Esophagus squamous epithelium (tissue), 5 donors: ENCODE measurements around the gene SHISA5. TPM values are rescaled to one million over a fixed set of nuclear protein-coding genes. Genes with fewer than 3 reads are reported as not detected.

Source experiments
- DNase-seq: peaks from one replicate; lab custom pipeline; 2025; lab: John Stamatoyannopoulos, UW
- H3K27ac ChIP-seq, 4 donors: fragments of 200-600 bp; sonication (generic); one replicate each; pipeline ENCODE4 v1.5.1; 2016 to 2019; ENCODE audit warnings: mild to moderate bottlenecking in 1 of 4
- H3K27me3 ChIP-seq, 4 donors: fragments of 200-600 bp; sonication (generic); 1 replicate in 3 of 4; 2 replicates in 1 of 4; pipeline versions ENCODE4 v1.5.1 to v1.6.0; 2017 to 2021; ENCODE audit warnings: antibody characterized with exemption in 1 of 4
- H3K36me3 ChIP-seq, 3 donors: fragments of 200-600 bp; sonication (generic); one replicate each; pipeline ENCODE4 v1.5.1; 2016 to 2019
- H3K4me1 ChIP-seq, 3 donors: fragments of 200-600 bp; sonication (generic); one replicate each; pipeline ENCODE4 v1.5.1; 2017 to 2019
- H3K4me3 ChIP-seq, 4 donors: fragments of 200-600 bp; sonication (generic); 1 replicate in 3 of 4; 2 replicates in 1 of 4; pipeline ENCODE4 v1.5.1; 2016 to 2019; ENCODE audit warnings: mild to moderate bottlenecking in 2 of 4, moderate library complexity in 1 of 4
- H3K9me3 ChIP-seq, 3 donors: fragments of 200-600 bp; sonication (generic); one replicate each; pipeline ENCODE4 v1.5.1; 2016 to 2019
- CTCF ChIP-seq, 6 experiments: fragments of 450-650 bp in 4 of 6; fragments of 200-600 bp in 2 of 6; sonication (generic) in 2 of 6; IDR thresholded peaks; one replicate each; pipeline ENCODE4 v1.5.1; 2016 to 2019; ENCODE audit warnings: antibody characterized with exemption in 6 of 6, mild to moderate bottlenecking in 4 of 6, moderate library complexity in 4 of 6
- POLR2A ChIP-seq, 4 donors: fragments of 450-650 bp; IDR thresholded peaks; one replicate each; pipeline ENCODE4 v1.6.1; 2017; ENCODE audit warnings: antibody characterized with exemption in 4 of 4, mild to moderate bottlenecking in 4 of 4, moderate library complexity in 3 of 4
- WGBS, 2 donors: methylation state at CpG; one replicate each; pipeline ENCODE4 v1.1.5; 2018; 5-methylcytosine and 5-hydroxymethylcytosine counted together
- intact Hi-C: fragments of 100-400 bp; cut with DNase I; formaldehyde crosslinking; loops from one replicate; pipeline ENCODE4 v1.15.0; 2022
- total RNA-seq, 4 donors: library from RNA; depleted of rRNA; stranded (reverse); fragments of >200 nt; gene quantifications; one replicate each; pipeline ENCODE4 v1.1.0, GENCODE V29; 2016
- donor health status: DM: yes; HTN: yes; CAD: no.

SHISA5 gene
- total RNA-seq, 4 donors from 2014 or later = 71.8 to 138 (median 115) TPM

- Histone ChIP-seq H3K4me3 (peak overlapping the region; percentile 1 to 52 (median 23)), H3K36me3 (peaks cover 0 to 11% (median 0%) of the 10 kb centered on the region in 3 donors), H3K4me1 (peaks cover 52 to 74% (median 59%) of the 10 kb centered on the region in 3 donors), H3K27ac (peak overlapping the region; percentile 95 to 98 (median 96)), H3K9me3 (no peaks in the 10 kb centered on the region), H3K27me3 (no peaks in the 10 kb centered on the region)
- 27 to 52% methylated on average over 6 to 8 of the region's 12 CpGs for WGBS, 2 donors
- intact Hi-C loops = loop anchor here (2.0 kb wide), 1 partner anchor 161 kb away; no protein-coding TSS in a partner anchor
- DNase-seq = no peak
- TF ChIP-seq POLR2A (IDR thresholded peaks at IDR 0.05) (peak in 1 of 4 donors; percentile 21), CTCF (IDR thresholded peaks at IDR 0.05) (no peak)
Measured at GRCh38 chr3:48433472-48434118, 70.4 kb downstream of the SHISA5 start.

GRCh38 chr3:48432411-48433371 is 71.3 kb downstream of the SHISA5 start:
- Histone ChIP-seq H3K4me3 (peak overlapping the region in 3 of 4 donors; percentile 20 to 52 (median 26)), H3K27me3 (no peaks in the 10 kb centered on the region), H3K9me3 (no peaks in the 10 kb centered on the region), H3K36me3 (peaks cover 0 to 11% (median 0%) of the 10 kb centered on the region in 3 donors), H3K27ac (peak overlapping the region; percentile 95 to 98 (median 96)), H3K4me1 (peaks cover 52 to 83% (median 59%) of the 10 kb centered on the region in 3 donors)
- DNase-seq = no peak
- intact Hi-C loops = no loop called here
- TF ChIP-seq POLR2A (IDR thresholded peaks at IDR 0.05) (peak in 1 of 4 donors; percentile 32), CTCF (IDR thresholded peaks at IDR 0.05) (peak in 4 of 6 experiments; percentile 6 to 30 (median 10))
- 59 to 66% methylated on average over 6 to 9 of the region's 16 CpGs for WGBS, 2 donors

- intact Hi-C loops = no loop called here
- Histone ChIP-seq H3K36me3 (peaks cover 0 to 11% (median 0%) of the 10 kb centered on the region in 3 donors), H3K27ac (peak overlapping the region; percentile 95 to 98 (median 96)), H3K27me3 (no peaks in the 10 kb centered on the region), H3K4me1 (peaks cover 57 to 93% (median 72%) of the 10 kb centered on the region in 3 donors), H3K9me3 (no peaks in the 10 kb centered on the region), H3K4me3 (no peak overlapping the region)
- DNase-seq = no peak
- no peak for TF ChIP-seq POLR2A (IDR thresholded peaks at IDR 0.05)
- TF ChIP-seq CTCF (IDR thresholded peaks at IDR 0.05) = no peak
- WGBS, 2 donors = 57 to 68% methylated on average over 7 of the region's 8 CpGs
Measured at GRCh38 chr3:48431224-48432029, 72.5 kb downstream of the SHISA5 start.

GRCh38 chr3:48430708-48431101 is 73.3 kb downstream of the SHISA5 start:
- Histone ChIP-seq H3K4me3 (peak overlapping the region in 2 of 4 donors; percentile 81 to 83), H3K27ac (peak overlapping the region; percentile 95 to 98 (median 96)), H3K27me3 (no peaks in the 10 kb centered on the region), H3K9me3 (no peaks in the 10 kb centered on the region), H3K4me1 (peaks cover 64 to 93% (median 72%) of the 10 kb centered on the region in 3 donors), H3K36me3 (peaks cover 0 to 11% (median 0%) of the 10 kb centered on the region in 3 donors)
- TF ChIP-seq CTCF (IDR thresholded peaks at IDR 0.05) (no peak), POLR2A (IDR thresholded peaks at IDR 0.05) (no peak)
- intact Hi-C loops = no loop called here
- no peak for DNase-seq
- WGBS, 2 donors = 33 to 54% methylated on average over 1 of the region's 1 CpG
